Stimulated activated CD8-positive, alpha-beta memory T cell treated with anti-CD3 and anti-CD28 coated beads, Interleukin-12 subunit alpha, Interleukin-12 subunit beta, amount 100 ng/mL, for 4 hours (primary cell): Measurements from ENCODE around the gene LINS1.

Experiments used
- DNase-seq: peaks from one replicate; pipeline ENCODE4 v3.0.0-alpha.2; 2020; ENCODE audit warnings: low read depth

LINS1 gene

DNA sequence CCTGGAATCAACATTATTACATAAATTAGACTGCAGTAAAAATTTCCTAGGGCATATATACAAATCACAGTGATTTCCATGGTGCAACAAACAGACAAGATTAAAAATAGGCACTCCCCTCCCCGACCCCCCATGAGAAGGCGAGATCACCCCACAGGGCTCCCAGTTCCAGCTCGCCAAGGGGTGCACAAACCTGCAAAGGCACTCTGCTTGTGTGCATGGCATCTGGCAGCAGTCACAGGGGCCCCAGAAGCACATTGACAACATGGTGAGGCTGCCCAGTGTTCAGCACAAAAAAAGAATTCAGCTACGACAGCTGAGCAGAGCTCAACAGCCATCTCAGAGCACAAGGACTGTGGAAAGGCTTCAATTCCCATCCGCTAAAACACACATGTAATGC, 54.0 kb downstream of the LINS1 start:
- DNase-seq = no peak

- DNase-seq = no peak
These were observed 57.0 kb downstream of the LINS1 start for GRCh38 chr15:100544946-100545345.

- DNase-seq = no peak
These were observed 57.6 kb downstream of the LINS1 start for GRCh38 chr15:100544338-100544841.

GRCh38 chr15:100542290-100542689, 59.7 kb downstream of the LINS1 start:
- DNase-seq = no peak

DNA sequence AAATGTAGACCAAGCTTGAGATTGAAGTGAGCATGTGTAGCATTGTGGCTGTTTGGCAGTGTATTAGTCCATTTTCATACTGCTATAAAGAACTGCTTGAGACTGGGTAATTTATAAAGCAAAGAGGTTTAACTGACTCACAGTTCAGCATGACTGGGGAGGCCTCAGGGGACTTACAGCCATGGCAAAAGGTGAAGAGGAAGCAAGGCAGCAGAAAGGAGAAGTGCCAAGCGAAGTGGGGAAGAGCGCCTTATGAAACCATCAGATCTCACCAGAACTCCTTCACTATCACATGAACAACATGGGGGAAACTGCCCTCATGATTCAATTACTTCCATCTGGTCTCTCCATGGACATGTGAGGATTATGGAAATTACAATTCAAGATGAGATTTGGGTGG, 64.7 kb downstream of the LINS1 start:
- no peak for DNase-seq

- no peak for DNase-seq
These were observed 65.3 kb downstream of the LINS1 start for GRCh38 chr15:100536733-100537132.

DNA sequence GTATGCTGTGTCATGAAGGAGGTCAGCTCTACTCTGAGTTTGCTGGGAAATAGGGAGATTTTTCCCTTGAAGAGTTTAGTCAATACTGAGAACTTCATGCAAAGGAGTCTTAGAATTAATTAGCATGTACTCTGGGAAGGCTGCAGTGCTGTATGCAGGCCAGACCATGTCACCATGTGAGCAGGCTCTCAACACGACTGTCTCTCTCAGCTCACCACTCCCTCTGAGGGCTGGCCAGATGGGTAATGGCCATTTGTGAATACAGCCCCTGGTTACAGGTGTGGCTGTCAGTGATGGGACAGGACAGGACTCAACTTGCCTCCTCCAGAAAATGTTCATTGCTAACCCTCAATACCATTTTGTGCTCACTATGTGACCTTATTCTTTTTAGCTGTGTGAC, 68.1 kb downstream of the LINS1 start:
- DNase-seq = no peak

GRCh38 chr15:100531823-100532327, 70.1 kb downstream of the LINS1 start:
- no peak for DNase-seq

DNA sequence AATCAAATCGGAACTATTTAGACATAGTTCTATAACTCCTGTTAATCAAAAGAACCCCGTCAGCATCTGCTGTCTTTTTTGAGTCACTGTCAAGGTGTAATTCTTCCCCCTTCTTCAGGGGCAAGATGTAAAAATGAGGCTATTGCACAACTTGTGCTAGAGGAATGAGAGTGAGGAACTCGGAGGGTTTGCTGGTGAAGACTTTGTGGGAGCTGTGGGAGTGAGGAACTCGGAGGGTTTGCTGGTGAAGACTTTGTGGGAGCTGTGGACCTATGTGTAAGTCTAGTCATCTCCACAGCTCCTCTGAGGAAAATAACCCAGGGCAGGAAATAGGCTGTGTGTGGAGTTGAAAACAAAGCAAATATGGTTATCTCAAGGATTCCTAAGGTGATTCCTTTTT, 70.8 kb downstream of the LINS1 start:
- no peak for DNase-seq

DNA sequence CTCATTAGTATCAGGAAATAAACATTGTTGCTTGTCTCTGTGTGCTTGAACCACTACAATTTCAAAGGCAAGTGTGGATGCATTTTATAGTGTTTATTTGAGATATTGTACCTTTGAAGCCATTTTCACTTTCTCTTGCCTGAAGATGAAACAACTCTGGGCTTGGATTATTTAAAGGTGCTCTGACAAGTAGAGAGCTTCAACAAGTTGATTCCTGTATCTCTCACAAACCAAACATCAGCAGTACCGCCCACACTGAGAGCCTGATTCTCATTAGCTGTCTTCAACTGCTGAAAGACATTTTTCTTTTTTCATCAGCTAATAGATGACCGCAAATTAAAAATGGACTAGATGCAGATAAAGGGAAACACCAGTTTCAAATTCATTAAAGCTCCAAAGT, 72.4 kb downstream of the LINS1 start:
- no peak for DNase-seq

- no peak for DNase-seq
These were observed 73.1 kb downstream of the LINS1 start, which contains the start of gene CERS3 for GRCh38 chr15:100528833-100529428. TSS of gene CERS3 (minus strand) at chr15:100528950. CDS start at chr15:100501849, 27,101 bp downstream.

DNA sequence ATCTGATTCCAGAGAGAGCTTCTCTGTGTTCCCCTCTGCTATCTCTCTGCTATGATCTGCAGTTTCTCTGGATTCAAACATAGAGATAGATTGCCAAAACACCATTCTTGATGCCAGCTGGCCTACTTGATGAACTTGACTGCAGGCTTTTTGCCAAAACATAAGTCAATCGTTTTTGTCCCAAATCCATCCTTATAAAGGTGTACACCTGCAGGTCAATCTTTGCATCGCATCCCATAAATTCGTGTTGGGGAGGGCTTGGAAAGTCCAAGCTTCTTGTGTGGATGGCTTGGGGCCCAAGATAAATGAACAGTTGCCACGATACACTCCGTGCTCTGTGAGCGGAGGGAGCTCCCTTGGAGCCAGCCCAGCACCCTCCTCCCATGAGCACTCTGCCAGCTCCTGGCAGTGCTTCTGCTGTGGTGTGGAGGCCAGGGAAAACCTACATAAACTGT, 75.9 kb downstream of the LINS1 start:
- no peak for DNase-seq

- no peak for DNase-seq
These were observed 76.5 kb downstream of the LINS1 start for GRCh38 chr15:100525436-100525835.

DNA sequence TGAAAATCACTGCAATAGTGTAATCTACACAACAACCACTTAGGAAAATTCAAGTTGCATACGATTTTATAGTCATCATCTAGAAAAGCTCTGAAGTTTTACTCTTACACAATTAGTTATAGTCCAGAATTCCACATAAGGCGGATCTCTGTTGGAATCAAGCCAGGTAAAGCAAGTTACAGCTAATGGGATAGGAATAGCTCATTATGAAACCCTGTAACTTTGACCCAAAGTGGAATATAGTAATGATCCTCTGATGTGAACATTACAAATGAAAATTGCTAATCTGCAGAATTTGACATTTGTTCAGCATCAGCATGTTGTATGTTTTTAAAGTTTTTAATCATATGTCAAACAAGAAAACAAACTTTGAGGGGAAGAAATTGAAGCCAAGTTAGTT, 77.7 kb downstream of the LINS1 start:
- no peak for DNase-seq

DNA sequence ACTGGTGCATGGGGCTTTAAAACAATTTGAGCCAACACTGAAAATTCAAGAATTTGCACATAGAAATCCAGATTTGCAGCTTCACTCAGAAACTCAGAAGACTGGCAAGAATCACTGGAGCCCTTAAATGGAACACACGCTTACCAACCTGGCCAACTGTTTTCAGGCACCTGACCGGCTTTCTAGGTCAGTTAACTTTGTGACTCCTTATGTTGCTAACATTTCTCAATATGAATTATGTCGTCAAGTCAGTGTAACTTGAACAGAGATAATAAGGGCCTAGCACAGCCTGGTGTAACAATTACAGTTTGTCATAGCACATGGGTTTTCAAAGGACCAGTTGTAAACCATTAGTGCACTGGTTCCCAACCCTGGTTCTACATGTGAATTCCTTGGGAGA, 80.1 kb downstream of the LINS1 start:
- no peak for DNase-seq

DNA sequence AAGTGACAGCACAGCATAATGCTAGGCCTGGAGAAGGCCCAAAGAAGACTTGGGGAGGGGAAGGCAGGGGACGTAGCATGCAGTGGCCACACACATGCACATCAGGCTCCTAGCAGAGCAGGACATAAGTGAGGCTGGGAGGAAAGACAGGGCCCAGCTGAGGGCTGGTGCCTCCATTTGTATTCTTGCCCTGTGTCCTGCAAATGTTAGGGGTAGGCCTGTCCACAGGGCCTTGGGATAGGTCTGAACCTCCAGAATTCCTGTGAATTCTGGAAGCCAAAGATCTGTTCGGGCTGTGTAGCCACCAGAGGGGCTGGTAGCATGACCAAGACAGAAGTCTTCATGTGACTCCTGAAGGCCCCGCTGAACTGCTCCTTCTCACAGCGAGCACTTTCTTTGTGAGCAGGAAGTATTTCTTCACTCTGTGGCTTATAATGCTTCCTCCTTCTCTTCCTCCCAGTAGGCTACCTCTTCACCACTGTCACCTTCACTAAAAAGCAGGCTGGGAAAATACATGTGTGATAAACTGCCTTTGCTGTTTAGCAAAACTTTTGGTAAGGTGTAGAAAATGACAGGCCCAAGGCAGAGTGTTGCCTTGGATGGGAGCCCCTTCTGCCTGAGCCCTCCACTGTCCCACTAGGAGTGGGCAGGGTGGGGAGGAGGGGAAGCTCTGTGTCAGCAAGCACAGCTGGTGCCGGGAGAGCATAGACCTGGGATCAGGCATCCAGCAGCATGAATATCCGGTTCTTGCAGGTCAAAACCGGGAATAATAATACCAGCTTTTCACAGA, 81.7 kb downstream of the LINS1 start:
- DNase-seq = no peak

GRCh38 chr15:100517846-100518245, 84.1 kb downstream of the LINS1 start:
- no peak for DNase-seq
